Activated naive CD4-positive, alpha-beta T cell (primary cell): ENCODE results near the gene RRP9.
"Not testable (repeated sequence)": the region's sequence is repeated elsewhere in the genome, so short reads cannot be mapped to it uniquely, and the experiment has no call there.

Experiments used
- DNase-seq, 4 experiments: peaks; one replicate each; lab custom pipeline; 2025; lab: John Stamatoyannopoulos, UW

The RRP9 gene

GRCh38 chr3:51941798-51942602, at the start of gene RRP9, which contains the start of gene PARP3:
RRP9 (minus strand) TSS chr3:51941904; CDS start chr3:51941867, 37 bp downstream.
PARP3 (plus strand) TSS chr3:51942363; CDS start chr3:51943356, 993 bp downstream.
- DNase-seq: peak; percentile 96 to 98 (median 98)

- not testable (repeated sequence) for DNase-seq
Measured at GRCh38 chr3:51990501-51990971, 48.8 kb upstream of the RRP9 start.

GRCh38 chr3:51988286-51989146, 46.8 kb upstream of the RRP9 start:
- no peak for DNase-seq

GRCh38 chr3:51987568-51987967, 45.9 kb upstream of the RRP9 start:
- no peak for DNase-seq

GRCh38 chr3:51986010-51986947, 44.6 kb upstream of the RRP9 start:
- no peak for DNase-seq

GRCh38 chr3:51985063-51985462, 43.4 kb upstream of the RRP9 start:
- no peak for DNase-seq

- DNase-seq: no peak
Measured at GRCh38 chr3:51984269-51984647, 42.6 kb upstream of the RRP9 start.

GRCh38 chr3:51983578-51984268, 42.0 kb upstream of the RRP9 start:
- DNase-seq: no peak

GRCh38 chr3:51982838-51983577, 41.3 kb upstream of the RRP9 start, which contains the start of gene ACY1:
ACY1 (plus strand) TSS chr3:51983535; CDS start chr3:51984065, 530 bp downstream.
- peak; percentile 42 to 57 (median 54) for DNase-seq

- no peak for DNase-seq
Measured at GRCh38 chr3:51982352-51982837, 40.7 kb upstream of the RRP9 start.

- no peak for DNase-seq
Measured at GRCh38 chr3:51980253-51980652, 38.5 kb upstream of the RRP9 start.

- DNase-seq: no peak
Measured at GRCh38 chr3:51978143-51978502, 36.4 kb upstream of the RRP9 start.

GRCh38 chr3:51977446-51978142, 35.9 kb upstream of the RRP9 start:
- DNase-seq: peak in 1 of 4 experiments; percentile 14

GRCh38 chr3:51975852-51976549, 34.3 kb upstream of the RRP9 start:
- DNase-seq: no peak

- DNase-seq: peak in 3 of 4 experiments; percentile 32 to 64 (median 38)
Measured at GRCh38 chr3:51974963-51975851, 33.5 kb upstream of the RRP9 start, which contains the start of gene ABHD14A. ABHD14A (plus strand) TSS chr3:51975064; CDS start chr3:51975136, 72 bp downstream.

- DNase-seq: peak in 1 of 4 experiments; percentile 12
Measured at GRCh38 chr3:51974277-51974962, 32.7 kb upstream of the RRP9 start.

GRCh38 chr3:51971350-51971749, 29.6 kb upstream of the RRP9 start:
- DNase-seq: no peak
